ENCODE results near the gene ZNF700.
"Not testable (repeated sequence)": the region's sequence is repeated elsewhere in the genome, so short reads cannot be mapped to it uniquely, and the experiment has no call there.

ZNF700 gene

DNA sequence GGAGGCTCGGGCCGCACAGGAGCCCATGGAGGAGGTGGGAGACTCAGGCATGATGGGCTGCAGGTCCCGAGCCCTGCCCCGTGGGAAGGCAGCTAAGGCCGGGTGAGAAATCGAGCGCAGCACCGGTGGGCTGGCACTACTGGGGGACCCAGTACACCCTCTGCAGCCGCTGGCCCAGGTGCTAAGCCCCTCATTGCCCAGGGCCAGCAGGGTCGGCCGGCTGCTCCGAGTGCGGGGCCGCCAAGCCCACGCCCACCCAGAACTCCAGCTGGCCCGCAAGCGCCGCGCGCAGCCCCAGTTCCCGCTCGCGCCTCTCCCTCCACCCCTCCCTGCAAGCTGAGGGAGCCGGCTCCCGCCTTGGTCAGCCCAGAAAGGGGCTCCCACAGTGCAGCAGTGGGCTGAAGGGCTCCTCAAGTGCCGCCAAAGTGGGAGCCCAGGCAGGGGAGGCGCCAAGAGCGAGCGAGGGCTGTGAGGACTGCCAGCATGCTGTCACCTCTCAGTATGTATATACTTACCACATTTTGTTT, 16.5 kb downstream of the ZNF700 start:
- not testable (repeated sequence) for DNase-seq

DNA sequence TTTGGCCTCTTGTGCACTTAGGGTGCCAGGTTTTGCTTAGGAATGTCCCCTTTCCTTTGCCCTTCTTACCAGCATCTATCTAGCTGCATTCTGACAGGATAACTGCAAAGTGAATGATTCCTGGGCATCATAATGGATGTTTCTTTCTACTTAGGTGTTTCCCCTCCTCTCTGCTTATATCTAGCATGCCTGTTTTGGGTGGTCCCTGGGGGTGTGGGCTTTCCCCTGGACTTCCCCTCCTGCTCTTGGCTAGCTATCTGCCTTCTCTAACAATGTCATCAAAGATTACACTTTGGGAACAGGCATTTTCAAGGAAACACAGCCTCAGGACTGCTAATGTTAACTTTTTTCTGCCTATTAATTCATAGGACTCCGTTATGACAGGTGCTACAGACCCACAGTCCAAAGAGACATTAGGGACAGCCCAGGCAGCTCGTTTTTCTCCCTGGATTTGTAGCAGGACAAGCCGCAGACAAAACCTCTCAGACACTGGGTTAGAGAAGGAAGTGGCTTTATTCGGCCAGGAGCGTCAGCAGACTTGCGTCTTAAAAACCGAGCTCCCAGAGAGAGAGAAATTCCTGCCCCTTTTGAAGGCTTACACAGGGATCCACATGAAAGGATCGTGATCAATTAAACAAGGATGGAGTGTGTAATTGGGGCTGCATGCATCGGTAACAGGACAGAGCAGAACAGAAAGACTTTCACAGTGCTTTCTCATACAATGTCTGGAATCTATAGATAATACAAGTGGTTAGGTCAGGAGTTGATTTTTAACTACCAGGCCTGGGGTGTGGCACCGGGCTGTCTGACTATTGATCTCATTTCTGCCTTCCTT, 17.3 kb downstream of the ZNF700 start:
- no peak for DNase-seq

DNA sequence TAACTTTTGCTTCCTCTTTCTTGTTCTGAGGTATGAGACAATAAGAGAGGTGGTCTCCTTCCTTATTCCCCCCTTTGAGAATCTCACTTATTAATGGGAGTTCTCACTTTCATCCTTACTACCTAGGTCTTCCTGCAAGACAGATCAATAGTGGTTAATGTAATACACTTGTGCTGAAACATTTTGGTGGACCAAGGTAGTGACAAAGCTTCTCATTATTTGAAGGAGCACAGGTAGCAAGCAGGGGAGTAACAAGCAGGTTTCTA, 17.9 kb downstream of the ZNF700 start:
- DNase-seq, result no peak

DNA sequence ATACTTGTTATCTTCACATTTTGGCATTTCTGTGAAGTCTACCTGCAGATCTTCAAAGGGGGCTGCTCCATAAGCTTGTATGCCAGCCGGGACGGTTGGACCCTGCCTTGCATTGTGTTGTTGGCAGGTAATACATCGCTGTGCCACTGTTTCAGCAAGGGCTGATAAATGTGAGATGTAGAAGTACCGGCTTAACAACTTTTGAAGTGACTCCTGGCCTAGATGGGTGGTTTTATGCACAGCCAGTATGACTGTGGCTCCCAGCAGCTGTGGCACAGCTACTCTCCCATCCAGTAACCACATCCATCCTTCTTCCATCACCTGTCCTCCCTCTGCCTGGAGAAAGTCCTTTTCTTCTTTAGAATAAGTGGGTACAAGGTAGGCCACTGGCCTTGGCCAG, 19.7 kb downstream of the ZNF700 start:
- no peak for DNase-seq

GRCh38 chr19:11948646-11949045, 23.7 kb downstream of the ZNF700 start:
- DNase-seq, result no peak

DNA sequence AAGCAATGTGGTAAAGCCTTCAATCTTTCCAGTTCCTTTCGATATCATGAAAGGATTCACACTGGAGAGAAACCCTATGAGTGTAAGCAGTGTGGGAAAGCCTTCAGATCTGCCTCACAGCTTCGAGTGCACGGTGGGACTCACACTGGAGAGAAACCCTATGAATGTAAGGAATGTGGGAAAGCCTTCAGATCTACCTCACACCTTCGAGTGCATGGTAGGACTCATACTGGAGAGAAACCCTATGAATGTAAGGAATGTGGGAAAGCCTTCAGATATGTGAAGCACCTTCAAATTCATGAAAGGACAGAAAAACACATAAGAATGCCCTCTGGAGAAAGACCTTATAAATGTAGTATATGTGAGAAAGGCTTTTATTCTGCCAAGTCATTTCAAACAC, 24.3 kb downstream of the ZNF700 start:
- DNase-seq, result no peak

- DNase-seq, result not testable (repeated sequence)
Measured at GRCh38 chr19:11949614-11950080, 24.7 kb downstream of the ZNF700 start.

- no peak for DNase-seq
Measured at GRCh38 chr19:11950312-11950711, 25.4 kb downstream of the ZNF700 start.

DNA sequence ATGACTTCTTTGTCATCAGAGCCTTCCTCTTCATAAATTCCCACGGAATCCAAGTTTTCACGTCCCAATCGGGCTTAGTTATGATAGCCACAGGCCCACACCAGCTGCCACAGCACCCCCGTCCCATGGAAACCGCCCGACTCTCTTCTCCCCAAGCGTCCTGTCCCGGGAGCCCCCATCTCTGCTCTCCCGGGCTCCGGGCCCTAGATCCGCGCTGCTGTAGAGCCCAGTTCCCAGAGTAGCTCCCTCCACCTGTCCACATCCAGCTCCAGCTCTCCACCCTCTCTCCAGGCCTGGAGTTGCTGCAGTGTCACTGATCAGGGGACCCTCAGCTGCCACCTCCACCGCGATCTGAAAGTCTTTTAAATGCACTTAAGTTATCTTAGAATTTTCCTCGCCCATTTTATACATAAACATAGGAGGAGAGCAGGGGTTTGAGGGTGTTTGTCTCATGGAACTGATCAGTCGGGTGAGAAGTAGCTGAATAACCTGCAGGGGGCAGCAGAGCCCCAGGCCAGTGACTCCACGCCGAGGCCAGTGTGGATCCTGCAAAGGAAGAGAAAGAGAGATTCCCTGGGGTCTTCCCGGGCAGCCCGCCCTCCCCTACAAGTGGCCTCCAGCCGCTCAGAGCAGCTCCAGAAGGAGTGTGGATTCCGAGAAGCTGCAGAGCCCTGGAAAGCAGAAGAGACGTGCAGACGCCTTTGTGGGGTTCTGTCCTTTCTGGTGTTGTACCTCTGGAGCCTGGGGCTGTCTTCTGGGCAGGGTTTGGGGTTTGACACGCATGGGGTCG, 38.9 kb downstream of the ZNF700 start:
- peak; percentile 67 for DNase-seq

- no peak for DNase-seq
Measured at GRCh38 chr19:11964496-11964857, 39.6 kb downstream of the ZNF700 start.

DNA sequence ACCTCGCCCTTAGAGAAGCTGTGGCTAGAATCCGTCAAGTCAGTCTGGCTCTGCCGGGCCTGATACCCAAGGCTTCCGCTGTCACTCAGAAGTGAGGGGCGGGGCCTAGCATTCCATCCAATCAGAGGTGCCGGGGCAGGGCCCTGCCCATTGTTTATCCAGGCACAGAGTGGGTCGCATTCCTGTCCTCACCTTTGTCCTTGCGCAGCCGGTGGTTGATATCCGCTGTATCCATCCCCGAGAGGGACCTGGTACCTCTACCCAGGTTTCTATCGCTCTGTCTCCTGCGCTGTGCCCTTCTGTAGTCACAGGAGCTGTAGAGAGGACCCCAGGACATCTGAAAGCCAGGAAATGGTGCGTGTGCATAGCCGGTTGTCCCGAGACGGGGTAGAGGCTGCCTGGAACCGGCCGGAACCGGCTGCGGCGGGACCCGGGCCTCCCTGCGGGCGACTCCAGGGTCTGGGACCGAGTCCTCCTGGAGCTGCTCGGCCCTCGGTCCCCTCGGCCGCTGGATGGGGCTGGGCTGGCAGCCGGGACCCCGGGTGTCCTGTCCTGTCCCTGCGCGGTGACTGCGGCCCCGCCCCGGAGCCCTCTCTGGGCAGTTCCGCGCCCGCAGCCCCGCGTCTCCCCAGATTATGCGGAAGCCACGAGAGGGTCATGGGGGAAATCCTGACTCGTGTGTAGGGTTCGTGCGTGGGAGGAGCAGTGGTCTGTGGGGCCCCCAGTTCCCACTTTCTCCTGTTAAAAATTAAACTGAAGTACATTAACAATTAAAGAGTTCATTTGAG, 40.1 kb downstream of the ZNF700 start, which contains the start of gene ZNF763:
ZNF763 (plus strand) TSS at position 183 of the 788 bp plus-strand sequence; CDS start at position 352, 169 bp downstream.
- DNase-seq, result peak; percentile 83

- no peak for DNase-seq
Measured at GRCh38 chr19:11970174-11970573, 45.3 kb downstream of the ZNF700 start.

DNA sequence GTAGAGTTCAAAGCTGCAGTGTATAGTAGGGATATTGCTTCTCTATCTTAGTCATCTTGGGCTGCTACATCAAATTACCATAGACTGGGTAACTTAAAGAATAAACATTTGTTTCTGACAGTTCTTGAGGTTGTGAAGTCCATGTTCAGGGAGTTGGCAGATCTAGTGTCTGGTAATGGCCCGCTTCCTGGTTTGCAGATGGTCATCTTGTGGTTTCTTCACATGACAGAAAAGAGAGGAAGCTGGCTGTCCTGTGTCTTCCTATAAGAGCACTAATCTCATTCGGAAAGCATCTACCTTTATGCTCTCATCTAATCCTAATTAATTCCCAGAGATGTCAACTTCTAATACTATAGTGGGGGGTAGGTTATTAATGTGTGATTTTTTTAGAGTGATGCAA, 46.1 kb downstream of the ZNF700 start:
- DNase-seq, result no peak

DNA sequence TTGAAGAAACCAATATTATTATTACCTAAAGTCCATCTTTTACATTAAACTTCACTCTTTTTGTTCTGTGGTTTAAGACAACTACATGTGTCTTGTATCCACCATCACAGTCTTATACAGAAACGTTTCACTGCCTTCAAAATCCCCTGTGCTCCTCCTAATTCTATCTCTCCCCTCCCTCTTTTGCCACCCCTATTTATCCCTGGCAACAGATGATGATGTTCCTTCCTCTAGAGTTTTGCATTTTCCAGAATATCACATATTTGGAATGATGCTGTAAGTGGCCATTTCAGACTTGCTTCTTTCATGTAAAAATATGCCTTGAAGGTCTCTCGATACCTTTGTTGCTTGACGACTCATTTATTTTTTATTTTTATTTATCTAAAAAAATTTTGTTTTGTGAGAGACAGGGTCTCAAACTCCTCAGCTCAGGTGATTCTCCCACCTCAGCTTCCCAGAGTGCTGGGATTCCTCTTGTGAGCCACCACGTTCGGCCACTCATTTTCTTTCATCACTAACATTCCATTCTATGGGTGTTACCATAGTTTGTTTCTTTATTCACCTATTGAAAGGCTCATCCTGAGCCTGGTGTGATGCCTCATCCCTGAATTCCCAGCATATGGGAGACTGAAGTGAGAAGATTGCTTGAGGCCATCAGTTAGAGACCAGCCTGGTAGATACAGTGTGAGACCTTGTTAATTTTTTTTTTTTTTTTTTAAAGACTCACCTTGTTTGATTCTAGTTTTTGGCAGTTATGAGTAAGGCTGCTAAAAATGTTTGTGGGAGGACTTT, 48.3 kb downstream of the ZNF700 start:
- no peak for DNase-seq

DNA sequence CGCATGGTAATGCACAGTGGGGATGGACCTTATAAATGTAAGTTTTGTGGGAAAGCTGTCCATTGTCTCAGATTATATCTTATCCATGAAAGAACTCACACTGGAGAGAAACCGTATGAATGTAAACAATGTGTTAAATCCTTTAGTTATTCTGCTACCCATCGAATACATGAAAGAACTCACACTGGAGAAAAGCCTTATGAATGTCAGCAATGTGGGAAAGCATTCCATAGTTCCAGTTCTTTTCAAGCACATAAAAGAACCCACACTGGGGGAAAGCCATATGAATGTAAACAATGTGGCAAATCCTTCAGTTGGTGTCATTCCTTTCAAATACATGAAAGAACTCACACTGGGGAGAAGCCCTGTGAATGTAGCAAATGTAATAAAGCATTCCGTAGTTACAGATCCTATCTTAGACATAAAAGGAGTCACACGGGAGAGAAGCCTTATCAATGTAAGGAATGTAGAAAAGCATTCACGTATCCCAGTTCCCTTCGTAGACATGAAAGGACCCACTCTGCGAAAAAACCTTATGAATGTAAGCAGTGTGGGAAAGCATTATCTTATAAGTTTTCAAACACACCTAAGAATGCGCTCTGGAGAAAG, 53.7 kb downstream of the ZNF700 start:
- DNase-seq, result no peak

GRCh38 chr19:11979527-11979926, 54.6 kb downstream of the ZNF700 start:
- DNase-seq, result no peak

DNA sequence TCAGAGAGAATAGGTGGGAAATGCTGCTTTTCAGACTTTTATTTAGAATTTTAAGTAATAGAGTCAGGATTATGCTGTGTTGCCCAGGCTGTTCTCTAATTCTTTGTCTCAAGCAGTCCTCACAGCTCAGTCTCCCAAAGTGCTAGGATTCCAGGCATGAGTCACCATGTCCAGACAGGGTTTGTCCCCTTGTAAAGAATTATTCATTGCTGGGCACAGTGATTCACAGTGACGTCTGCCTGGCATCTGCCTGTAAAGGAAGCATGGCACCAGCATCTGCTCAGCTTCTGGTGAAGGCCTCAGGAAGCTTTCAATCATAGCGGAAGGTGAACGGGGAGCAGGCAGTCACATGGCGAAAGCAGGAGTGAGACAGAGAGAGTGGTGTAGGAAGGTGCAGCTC, 57.6 kb downstream of the ZNF700 start:
- no peak for DNase-seq

GRCh38 chr19:11984986-11985385, 60.1 kb downstream of the ZNF700 start:
- DNase-seq, result no peak

GRCh38 chr19:11986754-11987153, 61.8 kb downstream of the ZNF700 start:
- DNase-seq, result no peak

GRCh38 chr19:11987405-11988281, 62.7 kb downstream of the ZNF700 start:
- peak; percentile 94 for DNase-seq

DNA sequence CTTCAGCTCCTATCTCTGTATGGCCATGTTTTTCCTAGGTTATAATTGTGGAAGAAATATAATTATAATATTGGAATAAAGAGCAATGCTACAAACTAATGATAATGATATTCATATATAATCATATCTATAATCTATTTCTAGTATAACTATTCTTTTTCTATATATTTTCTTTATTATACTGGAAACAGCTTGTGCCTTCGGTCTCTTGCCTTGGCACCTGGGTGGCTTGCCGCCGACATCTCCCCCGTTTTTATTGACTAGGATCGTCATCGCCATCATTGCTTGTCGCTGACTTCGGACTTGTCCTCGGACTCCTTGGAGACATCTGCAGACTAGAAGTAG, 64.2 kb downstream of the ZNF700 start:
- no peak for DNase-seq

Measured in activated CD4-positive, alpha-beta T cell treated with anti-CD3 and anti-CD28 coated beads, Interleukin-2, Interleukin-6, amounts not matched to agents 100 ng/mL and 50 ng/mL, durations not matched to agents 16 hours and 8 hours (primary cell).